Muscle of leg (tissue), 11 donors: ENCODE data around the gene ULK1. TPM values are rescaled to one million over a fixed set of nuclear protein-coding genes. Genes with fewer than 3 reads are reported as not detected.

ENCODE experiments used
- DNase-seq: peaks from one replicate; pipeline ENCODE4 v3.0.0; 2013
- H3K27ac ChIP-seq: one replicate; pipeline ENCODE4 v1.5.1; 2013; ENCODE audit warnings: mild to moderate bottlenecking, low read length, control low read depth
- H3K27me3 ChIP-seq: one replicate; pipeline ENCODE4 v1.6.1; 2013; ENCODE audit warnings: low read length; ENCODE audit not compliant: control insufficient read depth, insufficient read depth
- H3K36me3 ChIP-seq: one replicate; pipeline ENCODE4 v1.6.1; 2013; ENCODE audit warnings: low read length; ENCODE audit not compliant: control insufficient read depth, insufficient read depth
- H3K4me1 ChIP-seq: one replicate; pipeline ENCODE4 v1.6.1; 2013; ENCODE audit warnings: low read length; ENCODE audit not compliant: control insufficient read depth, insufficient read depth
- H3K4me3 ChIP-seq: one replicate; pipeline ENCODE4 v1.5.1; 2013; ENCODE audit warnings: low read length, control low read depth
- H3K9me3 ChIP-seq: replicated peaks from 2 replicates; pipeline ENCODE4 v1.6.1; 2013; ENCODE audit warnings: low read depth, low read length; ENCODE audit not compliant: control insufficient read depth
- WGBS: methylation state at CpG from one replicate; pipeline ENCODE4 v1.1.5; 2013; ENCODE audit warnings: missing lambda C conversion rate; ENCODE audit not compliant: insufficient coverage; 5-methylcytosine and 5-hydroxymethylcytosine counted together
- polyA plus RNA-seq, 8 donors: library from polyadenylated mRNA; unstranded; fragments of 120-200 nt; gene quantifications; one replicate each; pipeline versions ENCODE4 v1.2.1 to v1.2.3, GENCODE V29; 2013; ENCODE audit warnings: inconsistent platforms in 1 of 8, low replicate concordance in 1 of 8; ENCODE audit not compliant: insufficient read length in 8 of 8, insufficient read depth in 1 of 8
- total RNA-seq: library from RNA; stranded (reverse); fragments of 120-200 nt; gene quantifications from one replicate; pipeline ENCODE4 v1.2.4, GENCODE V29; 2013

ULK1 gene
- total and polyA plus RNA-seq, 9 donors = 5.1 to 27.7 (median 22.0) TPM

DNA sequence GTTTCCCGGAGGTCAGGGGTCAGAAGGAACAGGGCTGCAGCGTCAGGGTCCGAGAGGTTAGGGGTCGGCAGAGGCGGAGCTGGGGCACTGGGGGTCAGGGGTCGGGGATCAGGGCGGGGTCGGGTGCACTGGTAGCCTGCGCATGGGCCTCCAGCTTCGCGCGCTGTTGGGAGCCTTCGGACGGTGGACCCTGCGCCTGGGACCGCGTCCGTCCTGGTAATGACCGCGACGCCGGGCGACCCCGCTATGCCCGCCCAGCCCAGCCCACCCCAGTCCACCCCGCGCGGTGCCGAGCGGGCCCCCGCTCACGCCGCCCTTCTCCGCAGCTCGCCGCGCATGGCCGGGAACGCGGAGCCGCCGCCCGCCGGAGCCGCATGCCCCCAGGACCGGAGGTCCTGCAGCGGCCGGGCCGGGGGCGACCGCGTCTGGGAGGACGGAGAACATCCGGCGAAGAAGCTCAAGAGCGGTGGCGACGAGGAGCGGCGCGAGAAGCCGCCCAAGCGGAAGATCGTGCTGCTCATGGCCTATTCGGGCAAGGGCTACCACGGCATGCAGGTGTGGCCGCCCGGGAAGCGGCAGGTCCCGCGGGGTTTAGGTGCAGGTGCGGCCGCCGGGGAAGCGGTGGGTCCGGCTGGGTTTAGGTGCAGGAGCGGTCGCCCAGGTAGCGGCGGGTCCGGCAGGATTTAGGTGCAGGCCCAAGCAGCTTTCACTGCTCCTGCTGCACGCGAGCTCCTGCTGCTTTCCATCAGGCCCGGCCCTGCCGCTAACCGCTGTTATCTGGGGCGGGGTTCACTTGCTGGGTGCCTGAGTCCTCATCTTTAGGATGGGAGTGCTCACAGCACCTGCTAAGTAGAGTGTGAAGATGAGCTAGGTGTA lies 35.4 kb downstream of the ULK1 start:
- H3K36me3 ChIP-seq = peaks cover 31% of the 10 kb centered on the region
- DNase-seq = no peak
- WGBS = under 1% methylated on average over 82 of the region's 87 CpGs
- peaks cover 12% of the 10 kb centered on the region for H3K4me1 ChIP-seq
- no peaks in the 10 kb centered on the region for H3K9me3 ChIP-seq
- no peaks in the 10 kb centered on the region for H3K27me3 ChIP-seq
- H3K27ac ChIP-seq = no peak overlapping the region
- peak overlapping the region; percentile 77 for H3K4me3 ChIP-seq

DNA sequence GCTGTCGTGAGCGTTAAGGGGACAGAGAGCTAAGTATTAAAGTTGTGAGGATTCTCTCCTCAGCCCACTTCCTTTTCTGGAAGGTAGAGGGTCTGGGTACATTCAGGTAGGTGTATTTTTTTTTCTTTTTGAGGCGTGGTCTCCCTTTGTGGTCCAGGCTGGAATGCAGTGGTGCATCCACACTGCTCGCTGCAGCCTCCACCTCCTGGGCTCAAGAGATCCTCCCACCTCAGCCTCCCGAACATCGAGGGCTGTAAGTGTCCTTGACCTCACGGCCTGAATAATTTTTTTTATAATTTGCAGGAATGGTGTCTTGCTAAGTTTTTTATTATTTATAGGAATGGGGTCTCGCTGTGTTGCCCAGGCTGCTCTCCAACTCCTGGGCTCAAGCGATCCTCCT lies 36.1 kb downstream of the ULK1 start:
- 88% methylated on average over 3 of the region's 9 CpGs for whole genome bisulfite sequencing
- peaks cover 31% of the 10 kb centered on the region for H3K36me3 ChIP-seq
- H3K4me3 ChIP-seq = peak overlapping the region; percentile 50
- no peak overlapping the region for H3K27ac ChIP-seq
- no peak for DNase-seq
- no peaks in the 10 kb centered on the region for H3K27me3 ChIP-seq
- H3K9me3 ChIP-seq = no peaks in the 10 kb centered on the region
- H3K4me1 ChIP-seq = peaks cover 9% of the 10 kb centered on the region

DNA sequence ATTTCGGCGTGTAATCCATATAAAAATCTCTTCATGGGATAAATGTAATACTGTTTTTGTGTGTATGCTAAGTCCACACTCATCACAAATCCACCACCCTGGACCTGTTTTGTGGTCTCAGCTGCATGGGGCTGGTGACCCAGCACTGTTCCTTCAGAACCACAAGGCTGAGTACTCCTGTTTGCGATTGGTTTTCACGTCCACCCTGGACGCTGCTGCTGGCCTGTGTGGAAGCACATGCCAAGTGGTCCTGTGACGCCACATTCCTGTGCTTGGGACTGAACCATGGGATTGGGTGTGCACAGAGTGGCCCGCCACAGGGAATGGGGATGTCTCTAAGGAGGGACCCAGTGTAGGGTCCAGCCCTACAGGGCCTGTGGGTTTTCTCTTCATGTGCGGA lies 39.0 kb downstream of the ULK1 start:
- 93% methylated on average over 5 of the region's 8 CpGs for WGBS
- Histone ChIP-seq H3K27me3 (no peaks in the 10 kb centered on the region), H3K4me1 (peaks cover 8% of the 10 kb centered on the region), H3K4me3 (no peak overlapping the region), H3K9me3 (no peaks in the 10 kb centered on the region), H3K36me3 (peaks cover 36% of the 10 kb centered on the region), H3K27ac (no peak overlapping the region)
- no peak for DNase-seq

DNA sequence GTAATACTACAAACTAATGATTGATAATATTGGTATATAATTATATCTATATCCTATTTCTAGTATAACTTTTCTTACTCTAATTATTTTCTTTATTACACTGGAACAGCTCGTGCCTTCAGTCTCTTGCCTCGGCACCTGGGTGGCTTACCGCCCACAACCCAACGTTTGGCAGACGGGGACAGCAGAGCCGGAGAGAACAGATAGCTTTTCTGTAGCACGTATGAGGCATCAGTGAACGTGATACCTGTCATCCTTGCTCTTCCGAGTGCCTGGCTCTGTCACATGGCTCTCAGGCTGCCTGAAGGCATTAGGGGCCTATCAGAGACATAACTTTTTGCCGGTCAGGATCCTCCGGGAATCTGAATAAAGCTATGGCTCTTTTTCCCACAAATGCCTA lies 40.1 kb downstream of the ULK1 start:
- WGBS = 90% methylated on average over 11 of the region's 11 CpGs
- H3K4me1 ChIP-seq = peaks cover 7% of the 10 kb centered on the region
- DNase-seq = no peak
- H3K36me3 ChIP-seq = peaks cover 42% of the 10 kb centered on the region
- H3K4me3 ChIP-seq = no peak overlapping the region
- H3K27me3 ChIP-seq = no peaks in the 10 kb centered on the region
- H3K9me3 ChIP-seq = no peaks in the 10 kb centered on the region
- H3K27ac ChIP-seq = no peak overlapping the region

DNA sequence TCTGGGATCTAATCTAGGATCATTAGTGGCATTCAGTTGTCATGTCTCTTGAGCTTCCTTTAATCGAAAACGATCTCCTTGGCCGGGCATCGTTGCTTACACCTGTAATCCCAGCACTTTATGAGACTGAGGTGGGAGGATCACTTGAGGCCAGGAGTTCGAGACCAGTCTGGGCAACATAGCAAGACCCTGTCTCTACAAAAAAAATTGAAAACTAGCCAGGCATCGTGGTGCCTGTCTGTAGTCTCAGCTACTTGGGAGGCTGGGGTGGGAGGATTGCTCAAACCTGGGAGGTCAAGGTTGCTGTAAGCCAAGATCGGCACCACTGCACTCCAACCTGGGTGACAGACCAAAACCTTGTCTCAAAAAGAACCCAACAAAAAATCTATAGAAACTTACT lies 43.7 kb downstream of the ULK1 start:
- no peaks in the 10 kb centered on the region for H3K27me3 ChIP-seq
- peaks cover 54% of the 10 kb centered on the region for H3K36me3 ChIP-seq
- WGBS = 100% methylated on average over 2 of the region's 7 CpGs
- H3K4me1 ChIP-seq = no peaks in the 10 kb centered on the region
- H3K9me3 ChIP-seq = no peaks in the 10 kb centered on the region
- no peak overlapping the region for H3K4me3 ChIP-seq
- H3K27ac ChIP-seq = no peak overlapping the region
- no peak for DNase-seq

DNA sequence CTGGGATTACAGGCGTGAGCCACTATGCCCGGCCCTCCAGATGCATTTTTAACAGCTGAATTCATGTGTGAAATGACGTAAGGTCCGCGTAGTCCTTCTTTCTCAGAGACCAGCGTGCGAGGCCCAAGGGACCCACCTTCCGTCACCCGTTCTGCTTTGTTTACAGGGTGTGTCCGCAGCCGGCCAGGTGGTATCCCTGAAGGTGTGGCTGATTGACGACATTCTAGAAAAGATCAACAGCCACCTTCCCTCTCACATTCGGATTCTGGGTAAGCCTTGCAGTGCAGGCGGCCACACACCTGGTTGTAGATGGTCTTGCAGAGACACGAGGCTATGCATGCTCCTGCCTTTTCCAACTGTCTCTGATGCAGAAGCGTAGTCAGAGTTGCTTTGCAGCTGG lies 44.6 kb downstream of the ULK1 start:
- Histone ChIP-seq H3K4me1 (no peaks in the 10 kb centered on the region), H3K4me3 (no peak overlapping the region), H3K27me3 (no peaks in the 10 kb centered on the region), H3K9me3 (no peaks in the 10 kb centered on the region), H3K36me3 (peaks cover 53% of the 10 kb centered on the region), H3K27ac (no peak overlapping the region)
- 94% methylated on average over 16 of the region's 16 CpGs for WGBS
- no peak for DNase-seq

DNA sequence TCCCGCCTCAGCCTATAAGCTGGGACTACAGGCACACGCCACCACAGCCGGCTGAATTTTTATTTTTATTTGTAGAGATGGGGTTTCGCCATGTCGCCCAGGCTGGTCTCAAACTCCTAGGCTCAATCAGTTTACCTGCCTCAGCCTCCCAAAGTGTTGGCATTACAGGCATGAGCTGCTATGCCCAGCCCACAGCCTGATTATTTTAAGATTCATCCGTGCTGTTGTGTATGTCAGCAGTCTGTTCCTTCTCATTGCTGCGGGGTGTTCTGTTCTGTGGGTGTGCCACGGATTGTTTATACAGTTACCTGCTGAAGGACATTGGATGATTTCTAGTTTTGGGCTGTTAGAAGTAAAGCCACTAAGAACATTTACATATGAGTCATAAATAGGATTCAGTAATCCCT lies 45.7 kb downstream of the ULK1 start:
- H3K9me3 ChIP-seq = no peaks in the 10 kb centered on the region
- no peak overlapping the region for H3K4me3 ChIP-seq
- DNase-seq = no peak
- no peaks in the 10 kb centered on the region for H3K27me3 ChIP-seq
- no CpG with 5 or more reads among the region's 8 CpGs for WGBS
- no peak overlapping the region for H3K27ac ChIP-seq
- no peaks in the 10 kb centered on the region for H3K4me1 ChIP-seq
- H3K36me3 ChIP-seq = peaks cover 55% of the 10 kb centered on the region

DNA sequence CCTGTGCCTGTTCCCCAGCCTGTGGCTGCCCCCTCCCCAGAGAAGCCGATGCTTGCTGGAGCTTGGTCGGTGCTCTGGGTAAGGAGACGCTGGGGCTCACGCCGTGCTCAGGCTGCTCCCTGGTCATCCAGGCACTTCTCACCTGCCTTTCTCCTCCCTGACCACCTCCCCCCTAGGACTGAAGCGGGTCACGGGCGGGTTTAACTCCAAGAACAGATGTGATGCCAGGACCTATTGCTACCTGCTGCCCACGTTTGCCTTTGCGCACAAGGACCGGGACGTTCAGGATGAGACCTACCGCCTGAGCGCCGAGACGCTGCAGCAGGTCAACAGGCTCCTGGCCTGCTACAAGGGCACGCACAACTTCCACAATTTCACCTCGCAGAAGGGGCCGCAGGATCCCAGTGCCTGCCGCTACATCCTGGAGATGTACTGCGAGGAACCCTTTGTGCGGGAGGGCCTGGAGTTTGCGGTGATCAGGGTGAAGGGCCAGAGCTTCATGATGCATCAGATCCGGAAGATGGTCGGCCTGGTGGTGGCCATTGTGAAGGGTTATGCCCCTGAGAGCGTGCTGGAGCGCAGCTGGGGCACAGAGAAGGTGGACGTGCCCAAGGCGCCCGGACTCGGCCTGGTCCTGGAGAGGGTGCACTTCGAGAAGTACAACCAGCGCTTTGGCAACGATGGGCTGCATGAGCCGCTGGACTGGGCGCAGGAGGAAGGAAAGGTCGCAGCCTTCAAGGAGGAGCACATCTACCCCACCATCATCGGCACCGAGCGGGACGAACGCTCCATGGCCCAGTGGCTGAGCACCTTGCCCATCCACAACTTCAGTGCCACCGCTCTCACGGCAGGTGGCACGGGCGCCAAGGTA lies 46.9 kb downstream of the ULK1 start:
- DNase-seq = no peak
- no peak overlapping the region for H3K27ac ChIP-seq
- H3K27me3 ChIP-seq = no peaks in the 10 kb centered on the region
- H3K4me3 ChIP-seq = no peak overlapping the region
- H3K9me3 ChIP-seq = no peaks in the 10 kb centered on the region
- H3K36me3 ChIP-seq = peaks cover 53% of the 10 kb centered on the region
- WGBS = 94% methylated on average over 46 of the region's 46 CpGs
- H3K4me1 ChIP-seq = no peaks in the 10 kb centered on the region

DNA sequence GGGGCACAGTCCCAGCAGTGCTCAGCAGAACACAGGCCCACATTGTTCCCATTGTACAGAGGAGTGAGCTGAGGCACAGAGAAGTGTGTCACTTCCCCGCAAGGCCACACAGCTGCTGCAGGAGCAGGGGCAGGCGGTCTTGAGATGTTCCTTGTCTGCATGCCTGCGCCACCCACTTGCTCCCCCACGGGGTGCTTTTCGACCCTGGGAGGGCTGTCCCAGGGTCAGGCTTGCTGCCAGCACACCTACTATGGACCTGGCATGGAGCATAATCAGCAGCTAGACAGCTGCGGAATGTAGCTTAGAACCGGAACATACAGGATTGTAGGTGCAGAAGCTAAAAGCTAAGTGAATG lies 47.5 kb downstream of the ULK1 start:
- no peak overlapping the region for H3K4me3 ChIP-seq
- peaks cover 53% of the 10 kb centered on the region for H3K36me3 ChIP-seq
- no peaks in the 10 kb centered on the region for H3K9me3 ChIP-seq
- no peaks in the 10 kb centered on the region for H3K27me3 ChIP-seq
- no peak overlapping the region for H3K27ac ChIP-seq
- no peak for DNase-seq
- H3K4me1 ChIP-seq = no peaks in the 10 kb centered on the region
- WGBS = 93% methylated on average over 5 of the region's 7 CpGs

DNA sequence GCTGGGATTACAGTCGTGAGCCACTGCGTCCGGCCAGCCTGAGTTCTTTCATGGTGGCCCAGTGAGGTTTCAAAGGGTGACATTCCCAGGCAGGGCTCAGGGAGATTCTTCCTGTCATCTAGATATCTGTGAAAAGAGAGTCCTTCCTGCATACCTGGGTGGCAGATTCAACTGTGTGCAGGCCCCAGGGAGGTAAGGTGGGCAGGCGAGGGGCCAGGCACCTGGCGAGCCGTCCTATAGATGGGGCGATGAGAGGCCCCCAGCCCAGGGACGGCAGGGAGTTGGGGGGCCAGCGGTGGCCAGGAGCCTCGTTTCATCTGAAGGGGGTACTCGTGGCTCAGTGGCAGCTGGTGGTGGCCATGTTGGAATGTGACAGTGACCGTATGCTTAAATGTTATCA lies 48.2 kb downstream of the ULK1 start:
- Histone ChIP-seq H3K27ac (no peak overlapping the region), H3K4me3 (no peak overlapping the region), H3K9me3 (no peaks in the 10 kb centered on the region), H3K36me3 (peaks cover 53% of the 10 kb centered on the region), H3K4me1 (peaks cover 2% of the 10 kb centered on the region), H3K27me3 (no peaks in the 10 kb centered on the region)
- no peak for DNase-seq
- WGBS = 85% methylated on average over 12 of the region's 12 CpGs
